ENCODE results near the gene FAT1. TPM values are rescaled to one million over a fixed set of nuclear protein-coding genes. Genes with fewer than 3 reads are reported as not detected.

FAT1 gene
- total RNA-seq, 1 experiment from 2014 or later = 107 TPM

- no peak overlapping the region for H3K27ac ChIP-seq (ENCODE audit: low read depth, low read length, poor library complexity, severe bottlenecking)
- no peak for DNase-seq (ENCODE audit: low spot score)
- H3K36me3 ChIP-seq (ENCODE audit: insufficient read depth, low read length, poor library complexity, severe bottlenecking) = no peaks in the 10 kb centered on the region
- H3K27me3 ChIP-seq (replicated peaks; ENCODE audit: insufficient read depth, low read depth, low read length, poor library complexity) = no peaks in the 10 kb centered on the region
- no peak for TF ChIP-seq EZH2 (IDR thresholded peaks at IDR 0.05; ENCODE audit: borderline replicate concordance, low read depth, low read length, poor library complexity, severe bottlenecking)
- TF ChIP-seq CTCF (conservative IDR thresholded peaks at IDR 0.05; ENCODE audit: low read depth, low read length) = no peak
- POLR2A ChIA-PET (ENCODE audit: low non-redundant PET) = no interaction called here
- no peaks in the 10 kb centered on the region for H3K9me3 ChIP-seq (ENCODE audit: low read depth, low read length, poor library complexity, severe bottlenecking)
- intact Hi-C loops (cut with micrococcal nuclease; ENCODE audit: unreplicated experiment) = no loop called here
- no TSS peak for BruUV-seq (replicated peaks)
- CTCF ChIA-PET = no interaction called here
- H3K4me1 ChIP-seq (ENCODE audit: insufficient read depth, low read length, poor library complexity, severe bottlenecking) = peaks cover 71% of the 10 kb centered on the region
- H3K4me3 ChIP-seq (ENCODE audit: low read depth, low read length, poor library complexity, severe bottlenecking) = no peak overlapping the region
Measured at GRCh38 chr4:186698028-186698427, 25.6 kb downstream of the FAT1 start.

GRCh38 chr4:186695392-186695791, 28.3 kb downstream of the FAT1 start:
- ChIA-PET CTCF (no interaction called here), POLR2A (ENCODE audit: low non-redundant PET) (no interaction called here)
- intact Hi-C loops (cut with micrococcal nuclease; ENCODE audit: unreplicated experiment) = no loop called here
- Histone ChIP-seq H3K27ac (ENCODE audit: low read depth, low read length, poor library complexity, severe bottlenecking) (no peak overlapping the region), H3K4me1 (ENCODE audit: insufficient read depth, low read length, poor library complexity, severe bottlenecking) (peaks cover 51% of the 10 kb centered on the region), H3K27me3 (replicated peaks; ENCODE audit: insufficient read depth, low read depth, low read length, poor library complexity) (no peaks in the 10 kb centered on the region), H3K4me3 (ENCODE audit: low read depth, low read length, poor library complexity, severe bottlenecking) (no peak overlapping the region), H3K9me3 (ENCODE audit: low read depth, low read length, poor library complexity, severe bottlenecking) (no peaks in the 10 kb centered on the region), H3K36me3 (ENCODE audit: insufficient read depth, low read length, poor library complexity, severe bottlenecking) (no peaks in the 10 kb centered on the region)
- DNase-seq (ENCODE audit: low spot score) = peak; percentile 71
- BruUV-seq (replicated peaks) = no TSS peak
- TF ChIP-seq CTCF (conservative IDR thresholded peaks at IDR 0.05; ENCODE audit: low read depth, low read length) = no peak
- no peak for TF ChIP-seq EZH2 (IDR thresholded peaks at IDR 0.05; ENCODE audit: borderline replicate concordance, low read depth, low read length, poor library complexity, severe bottlenecking)

DNA sequence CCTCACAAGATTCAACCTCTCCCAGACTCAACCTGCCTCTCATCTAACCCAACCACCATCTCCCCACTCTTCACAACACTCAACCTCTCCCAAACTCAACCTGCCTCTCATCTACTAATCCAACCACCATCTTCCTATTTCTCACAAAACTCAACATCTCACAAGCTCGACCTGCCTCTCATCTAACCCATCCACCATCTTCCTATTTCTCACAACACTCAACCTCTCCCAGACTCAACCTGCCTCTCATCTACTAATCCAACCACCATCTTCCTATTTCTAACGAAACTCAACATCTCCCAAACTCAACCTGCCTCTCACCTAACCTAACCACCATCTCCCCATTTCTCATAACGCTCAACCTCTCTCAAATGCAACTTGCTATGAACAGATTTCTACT, 29.8 kb downstream of the FAT1 start:
- Histone ChIP-seq H3K36me3 (ENCODE audit: insufficient read depth, low read length, poor library complexity, severe bottlenecking) (no peaks in the 10 kb centered on the region), H3K4me1 (ENCODE audit: insufficient read depth, low read length, poor library complexity, severe bottlenecking) (peaks cover 50% of the 10 kb centered on the region), H3K27ac (ENCODE audit: low read depth, low read length, poor library complexity, severe bottlenecking) (no peak overlapping the region), H3K9me3 (ENCODE audit: low read depth, low read length, poor library complexity, severe bottlenecking) (no peaks in the 10 kb centered on the region), H3K27me3 (replicated peaks; ENCODE audit: insufficient read depth, low read depth, low read length, poor library complexity) (no peaks in the 10 kb centered on the region), H3K4me3 (ENCODE audit: low read depth, low read length, poor library complexity, severe bottlenecking) (no peak overlapping the region)
- intact Hi-C loops (cut with micrococcal nuclease; ENCODE audit: unreplicated experiment) = no loop called here
- POLR2A ChIA-PET (ENCODE audit: low non-redundant PET) = no interaction called here
- TF ChIP-seq CTCF (conservative IDR thresholded peaks at IDR 0.05; ENCODE audit: low read depth, low read length) (no peak), EZH2 (IDR thresholded peaks at IDR 0.05; ENCODE audit: borderline replicate concordance, low read depth, low read length, poor library complexity, severe bottlenecking) (no peak)
- CTCF ChIA-PET = no interaction called here
- BruUV-seq (replicated peaks) = no TSS peak
- no peak for DNase-seq (ENCODE audit: low spot score)

Measured in A673 (cell line).